Measurements from ENCODE around the gene C3orf49.

Gene C3orf49, protein sequence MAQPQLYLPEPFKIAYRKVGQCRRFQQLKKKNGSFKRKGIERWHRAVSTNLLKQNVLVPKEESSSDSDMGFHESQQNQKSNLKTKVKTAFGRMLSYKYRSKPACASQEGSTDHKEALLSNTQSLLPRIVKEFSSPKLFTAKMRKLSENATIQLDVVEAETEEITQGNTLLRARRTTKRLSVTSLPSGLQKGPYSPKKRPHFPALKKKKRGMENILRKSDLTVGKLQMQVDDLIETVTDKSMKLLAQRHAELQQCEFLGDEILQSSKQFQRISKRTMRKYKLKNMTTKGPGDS

DNA sequence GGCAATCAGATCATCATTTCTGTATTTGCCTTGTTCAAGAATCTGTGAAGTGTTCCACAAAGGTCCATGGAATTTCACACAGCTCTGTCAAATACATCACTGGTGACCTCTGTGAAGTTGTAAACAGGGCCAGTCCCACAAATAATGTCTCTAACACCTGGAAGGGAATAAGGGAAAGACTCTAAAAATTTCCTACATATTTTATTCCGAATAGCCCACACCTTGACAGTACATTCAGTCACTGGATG, at the start of gene C3orf49:
TSS of gene C3orf49 (plus strand) at position 149 of the 248 bp plus-strand sequence. CDS start 173 bp downstream, outside the sequence.
- no peak for DNase-seq

DNA sequence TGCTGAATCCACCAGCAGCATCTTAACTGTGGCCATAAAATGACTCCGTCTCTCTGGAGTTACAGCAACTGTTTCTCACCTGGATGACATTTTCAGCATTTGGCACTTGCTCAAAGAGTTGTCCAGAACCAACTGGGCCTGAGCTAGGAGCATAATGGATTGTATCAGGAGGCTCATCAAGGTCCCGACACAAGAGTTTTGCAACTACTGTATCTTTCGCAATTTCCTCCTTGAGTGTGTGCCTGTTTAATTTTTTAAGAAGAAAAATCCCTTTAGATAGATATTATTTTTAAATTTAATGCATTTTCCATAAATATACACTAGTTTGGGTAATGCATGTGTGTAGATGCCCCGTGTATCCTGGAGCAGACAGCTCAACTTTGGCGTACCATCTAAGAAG, 44.3 kb upstream of the C3orf49 start:
- no peak for DNase-seq

DNA sequence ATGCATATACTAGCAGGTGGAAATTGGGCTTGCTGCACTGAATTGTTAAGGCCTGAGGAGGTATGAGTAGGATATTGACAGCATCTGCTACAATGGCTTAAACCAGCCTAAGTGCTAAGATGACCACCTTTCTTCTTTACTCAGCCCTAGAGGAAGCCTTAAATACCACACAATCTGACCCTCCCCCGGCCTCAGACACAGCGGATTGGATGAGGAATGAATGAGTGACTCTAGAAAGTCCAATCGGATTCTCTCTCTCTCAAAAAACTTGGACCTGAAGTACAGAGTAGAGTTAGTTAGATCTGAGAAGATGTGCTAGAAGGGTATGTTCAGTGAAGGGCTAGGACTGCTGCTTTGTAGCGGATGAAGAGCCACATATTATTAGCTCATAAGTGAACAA, 39.9 kb upstream of the C3orf49 start:
- DNase-seq = no peak

DNA sequence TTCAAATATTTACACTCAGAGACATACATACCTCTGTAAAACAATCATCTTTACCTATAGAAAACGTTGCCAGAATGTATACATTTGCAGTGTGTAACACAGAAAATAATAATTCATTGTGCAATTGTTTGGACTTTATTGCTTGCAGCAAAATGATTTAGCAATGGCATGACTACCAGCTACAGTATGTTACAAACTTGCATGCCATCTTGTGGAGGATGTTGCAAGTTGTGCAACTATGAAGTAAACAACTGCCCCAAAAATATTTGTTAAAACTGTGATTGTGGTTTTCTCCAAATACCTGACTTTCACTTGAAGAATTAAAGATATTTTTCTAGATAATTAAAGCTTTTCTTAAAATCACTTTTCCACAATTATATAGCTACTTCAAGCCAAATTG, 27.1 kb upstream of the C3orf49 start:
- DNase-seq = no peak

DNA sequence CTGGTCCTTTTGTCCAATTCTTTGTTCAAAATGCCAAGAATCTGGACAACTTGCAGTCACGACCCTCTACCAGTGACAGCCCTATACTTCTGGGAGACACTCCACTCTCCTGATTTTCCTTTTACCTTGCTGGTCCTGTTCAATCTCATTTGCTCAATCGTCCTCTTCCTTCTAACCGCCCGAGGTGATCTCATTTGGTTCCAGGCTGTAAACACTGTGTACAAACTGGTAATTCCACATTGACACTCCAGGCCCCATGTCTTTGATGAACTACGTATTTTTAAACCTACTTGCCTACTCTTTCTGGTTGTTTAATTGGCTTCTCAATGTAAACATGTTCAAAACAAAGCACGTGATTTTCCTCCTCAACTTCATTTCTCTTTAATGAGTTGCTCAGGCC, 23.7 kb upstream of the C3orf49 start:
- DNase-seq = no peak

DNA sequence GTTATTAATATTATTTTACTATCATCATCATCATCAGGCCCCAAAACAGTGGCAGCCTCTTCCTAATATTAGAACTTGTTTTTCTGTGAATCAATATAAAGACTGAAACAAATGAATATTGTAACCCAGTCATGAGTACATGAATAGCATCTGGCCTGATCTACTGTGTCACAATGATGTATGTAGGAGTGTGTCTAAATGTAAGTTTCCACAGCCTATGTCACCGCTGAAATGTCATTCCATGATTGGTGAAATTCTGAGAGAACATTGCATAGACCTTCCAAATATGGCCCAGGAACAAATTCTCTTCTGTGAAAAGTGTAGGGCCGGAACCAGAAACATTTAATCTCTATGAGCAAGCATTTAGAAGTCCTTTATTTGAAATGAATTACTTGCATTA, 20.6 kb upstream of the C3orf49 start:
- DNase-seq = no peak

DNA sequence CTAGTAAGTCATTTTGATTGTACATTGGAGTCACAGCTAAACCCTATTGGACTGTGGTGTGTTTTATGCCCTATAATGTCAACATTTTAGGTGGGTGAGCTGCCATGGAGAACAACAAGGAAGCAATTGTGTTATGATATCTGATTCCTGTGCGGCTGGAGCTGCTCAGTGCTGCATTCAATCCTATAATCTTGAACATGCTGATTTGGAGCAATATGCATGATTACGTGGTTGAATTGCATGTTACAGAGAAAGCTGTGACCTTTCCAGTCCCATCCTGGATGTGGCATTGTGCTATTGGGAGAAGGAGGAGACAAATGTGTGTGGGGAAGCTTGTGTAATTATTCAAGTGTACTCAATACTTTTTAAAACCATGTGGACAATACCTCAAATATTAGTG, 20.1 kb upstream of the C3orf49 start:
- DNase-seq = no peak

DNA sequence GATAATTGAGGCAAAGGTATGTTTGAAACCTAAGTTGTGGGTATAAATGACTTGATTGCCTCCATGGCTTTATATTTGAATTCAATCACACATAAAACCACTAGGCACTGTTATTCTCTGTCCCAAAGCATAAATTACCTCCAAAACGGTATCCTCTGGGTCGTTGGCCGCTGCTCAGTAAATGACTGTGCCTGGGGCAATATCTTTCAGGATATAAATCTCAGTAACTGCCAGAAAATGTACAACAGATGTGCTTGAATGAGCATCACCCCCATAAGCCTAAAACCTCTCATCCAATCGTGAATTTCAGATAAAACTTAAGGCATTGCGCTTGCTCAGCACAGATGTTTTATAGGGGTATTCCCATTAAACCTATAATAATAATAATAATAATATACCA, 19.0 kb upstream of the C3orf49 start:
- DNase-seq = no peak

DNA sequence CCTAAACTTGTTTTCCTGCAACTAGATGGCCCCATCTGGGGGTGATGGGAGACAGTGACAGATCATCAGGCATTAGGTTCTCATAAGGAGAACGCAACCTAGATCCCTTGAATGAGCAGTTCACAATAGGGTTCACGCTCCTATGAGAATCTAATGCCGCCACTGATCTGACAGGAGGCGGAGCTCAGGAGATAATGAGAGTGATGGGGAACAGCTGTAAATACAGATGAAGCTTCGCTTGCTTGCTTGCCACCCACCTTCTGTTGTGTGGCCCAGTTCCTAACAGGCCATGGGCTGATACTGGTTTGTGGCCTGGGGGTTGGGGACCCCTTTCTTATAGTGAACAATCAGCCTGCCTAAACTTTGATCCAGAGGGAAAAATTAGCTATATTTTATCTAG, 15.2 kb upstream of the C3orf49 start:
- no peak for DNase-seq

DNA sequence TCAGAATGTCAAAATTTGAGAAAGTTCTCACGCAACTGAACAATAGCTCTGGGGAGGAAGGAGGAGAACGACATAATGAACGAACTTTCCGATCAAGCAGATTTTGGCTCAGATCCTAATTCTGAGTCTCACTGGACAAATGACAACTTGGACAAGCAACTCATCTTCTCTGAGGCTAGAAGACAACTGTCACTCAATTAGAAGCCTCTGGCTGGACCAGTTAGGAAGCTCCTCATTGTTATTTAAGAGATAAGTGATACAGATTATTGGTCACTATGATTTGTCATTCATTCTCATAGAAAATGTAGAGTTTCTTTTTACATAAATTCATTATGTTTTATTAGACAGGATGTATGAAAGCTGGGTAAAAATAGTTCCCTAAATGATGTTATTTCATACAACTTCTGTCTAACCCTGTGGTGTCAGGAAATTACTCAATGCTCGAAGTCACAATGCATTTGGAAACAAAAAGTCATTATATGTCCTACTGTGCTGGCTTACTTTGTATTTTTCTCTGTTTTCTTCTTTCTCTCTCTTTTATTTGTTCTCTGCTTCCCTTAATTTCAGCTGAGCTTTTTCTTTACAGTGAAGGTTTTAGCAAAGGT, 11.0 kb upstream of the C3orf49 start:
- DNase-seq = no peak

DNA sequence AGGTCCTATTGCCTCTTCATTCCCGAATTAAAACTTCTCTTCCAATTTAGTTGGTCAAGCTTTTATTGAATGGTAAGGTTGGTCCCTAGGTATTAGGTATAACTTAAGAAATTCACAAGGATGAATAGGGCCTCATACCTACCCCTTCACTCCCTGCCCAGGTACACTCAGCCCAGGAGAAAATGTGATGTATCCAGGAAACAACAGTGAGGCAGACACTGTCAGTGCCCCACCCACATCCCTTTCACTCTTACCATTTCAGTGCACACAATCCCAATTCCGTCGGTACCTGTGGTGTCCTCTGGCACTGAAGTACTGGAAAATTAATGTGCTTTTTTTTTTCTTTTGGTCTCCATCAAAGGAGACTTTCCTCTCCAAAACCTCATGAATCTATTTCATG, 10.5 kb upstream of the C3orf49 start:
- no peak for DNase-seq

DNA sequence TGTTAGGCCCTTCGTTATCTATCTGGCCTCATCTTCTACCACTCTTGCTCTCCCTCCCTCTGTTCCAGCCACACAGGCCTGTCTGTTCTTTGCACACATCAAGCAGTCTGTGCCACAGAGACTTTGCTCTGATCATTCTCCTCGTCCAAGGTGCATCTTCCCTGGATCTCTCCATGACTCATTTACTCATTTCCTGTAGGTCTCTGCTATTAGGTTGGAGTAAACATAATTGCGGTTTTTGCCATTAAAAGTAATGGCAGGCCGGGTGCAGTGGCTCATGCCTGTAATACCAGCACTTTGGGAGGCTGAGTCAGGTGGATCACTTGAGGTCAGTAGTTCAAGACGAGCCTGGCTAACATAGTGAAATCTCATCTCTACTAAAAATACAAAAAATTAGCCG, 9.5 kb upstream of the C3orf49 start:
- DNase-seq = no peak

DNA sequence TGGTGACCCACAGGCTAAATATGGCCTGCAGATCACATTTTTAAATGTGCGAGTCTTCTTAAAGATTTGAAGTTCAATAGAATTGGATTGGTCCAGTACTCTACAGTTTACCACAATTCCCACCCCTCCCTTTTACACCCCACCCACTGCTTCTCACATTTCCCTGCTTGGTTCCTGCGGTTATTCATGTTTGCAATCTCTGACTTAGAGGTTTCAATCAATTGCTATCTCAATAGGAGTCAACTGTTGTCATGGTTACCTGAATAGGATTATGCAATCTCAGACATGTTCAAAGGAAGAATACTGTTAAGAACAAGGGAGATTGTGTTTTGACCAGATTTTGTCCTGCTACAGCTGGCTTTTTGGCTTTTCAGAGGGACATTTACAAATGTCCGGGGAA, 4.9 kb upstream of the C3orf49 start:
- no peak for DNase-seq

DNA sequence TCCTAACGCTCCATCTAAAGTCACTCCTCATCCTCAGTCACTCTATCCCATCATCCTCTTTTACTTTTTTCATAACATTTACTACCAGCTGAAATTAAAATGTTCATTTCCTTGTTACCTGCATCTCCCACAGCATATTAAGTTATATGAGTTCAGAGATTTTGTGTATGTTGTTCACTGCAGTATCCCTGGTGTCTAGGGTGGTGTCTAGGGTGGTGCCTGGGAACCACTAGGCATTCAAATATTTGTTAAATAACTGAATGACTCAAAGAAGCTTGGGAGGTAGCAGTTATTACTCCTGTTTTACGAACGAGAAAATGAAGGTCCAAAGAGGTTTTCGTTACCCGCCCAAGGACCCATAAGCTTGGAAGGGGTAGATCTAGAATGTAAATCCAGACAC, 1.9 kb upstream of the C3orf49 start:
- no peak for DNase-seq

DNA sequence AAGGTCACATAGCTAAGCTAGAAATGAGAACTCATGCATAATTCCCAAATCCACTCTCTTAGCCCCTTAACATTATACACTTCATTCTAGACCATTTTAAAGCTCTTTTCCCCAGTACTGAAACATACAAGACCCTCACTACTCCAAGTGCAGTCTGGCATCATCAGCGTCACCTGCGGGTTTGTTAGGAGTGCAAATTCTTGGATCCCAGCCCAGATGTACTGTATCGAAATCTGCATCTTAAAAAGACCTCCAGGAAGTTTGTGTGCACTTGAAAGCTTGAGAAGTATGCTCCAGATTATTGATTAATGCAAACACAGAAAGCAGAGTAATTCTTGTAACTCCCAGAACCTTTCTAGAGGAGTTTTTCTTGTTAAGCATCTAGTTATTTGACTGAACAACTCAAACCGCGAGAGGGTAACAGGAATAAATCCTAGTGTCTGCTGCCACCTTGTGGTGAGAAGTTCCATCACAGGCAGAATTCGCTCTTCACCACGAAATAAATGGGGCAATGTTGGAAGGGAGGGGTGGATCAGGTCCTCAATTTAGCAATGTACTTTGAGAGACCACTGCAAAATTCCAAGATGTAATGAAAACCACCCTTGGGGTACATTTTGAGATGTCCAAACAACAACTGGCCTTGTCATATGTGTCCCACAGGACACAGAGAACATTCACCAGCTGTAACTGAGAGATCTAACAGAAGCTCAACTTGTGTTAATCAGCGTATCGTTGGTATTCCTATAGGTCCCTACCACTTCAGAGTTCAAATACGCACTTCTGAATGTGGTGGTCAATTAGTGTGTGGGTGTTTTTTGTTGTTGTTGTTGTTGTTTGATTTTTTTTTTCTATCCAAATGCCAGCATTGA, 583 bp upstream of the C3orf49 start:
- peak; percentile 6 for DNase-seq

DNA sequence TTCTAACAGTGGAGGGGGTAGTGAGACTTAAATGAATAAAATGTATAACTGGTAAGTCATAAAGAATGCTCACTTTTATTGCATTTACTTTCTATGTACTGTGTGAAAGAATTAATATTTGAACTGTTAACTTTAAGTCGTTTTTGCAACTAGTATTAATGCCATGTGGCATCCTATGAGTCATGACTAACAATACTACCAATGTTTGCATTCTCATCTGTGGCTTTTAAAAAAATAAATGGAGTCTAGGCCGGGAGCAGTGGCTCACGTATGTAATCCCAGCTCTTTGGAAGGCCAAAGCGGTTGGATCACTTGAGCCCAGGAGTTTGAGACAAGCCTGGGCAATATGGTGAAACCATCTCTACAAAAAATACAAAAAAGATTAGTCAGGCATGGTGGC, 5.2 kb downstream of the C3orf49 start:
- no peak for DNase-seq

DNA sequence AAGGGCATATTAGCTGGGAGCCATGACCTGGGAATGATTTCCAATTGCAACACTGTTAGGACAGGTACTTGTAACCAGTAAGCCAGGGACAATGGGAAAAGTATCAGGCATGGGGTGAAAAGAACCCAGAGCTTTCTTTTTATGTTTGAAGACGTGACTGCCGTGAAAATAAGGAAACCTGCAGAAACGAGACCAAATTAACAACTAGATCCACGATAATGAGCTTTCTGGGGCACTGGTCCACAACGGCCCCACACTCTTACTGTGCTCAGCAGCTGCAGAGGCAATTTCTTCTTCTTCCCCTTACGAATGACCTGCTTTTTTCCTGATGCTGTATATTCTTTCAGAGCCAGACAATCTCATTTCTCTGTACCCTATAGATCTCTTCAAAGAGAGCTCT, 11.4 kb downstream of the C3orf49 start:
- DNase-seq = no peak

DNA sequence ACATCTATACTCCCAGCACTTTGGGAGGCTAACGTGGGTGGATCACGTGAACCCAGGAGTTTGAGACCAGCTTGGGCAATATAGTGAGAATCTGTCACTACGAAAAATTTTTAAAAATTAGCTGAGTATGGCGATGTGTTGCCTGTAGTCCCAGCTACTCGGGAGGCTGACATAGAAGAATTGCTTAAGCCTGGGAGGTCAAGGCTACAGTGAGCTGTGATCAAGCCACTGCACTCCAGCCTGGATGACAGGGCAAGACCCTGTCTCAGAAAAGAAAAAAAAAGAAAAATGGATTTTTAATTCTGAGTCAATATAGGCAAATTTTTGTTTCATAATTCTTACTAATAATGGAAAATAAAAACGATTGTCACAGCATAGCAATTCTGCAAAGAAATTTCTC, 13.3 kb downstream of the C3orf49 start:
- no peak for DNase-seq

DNA sequence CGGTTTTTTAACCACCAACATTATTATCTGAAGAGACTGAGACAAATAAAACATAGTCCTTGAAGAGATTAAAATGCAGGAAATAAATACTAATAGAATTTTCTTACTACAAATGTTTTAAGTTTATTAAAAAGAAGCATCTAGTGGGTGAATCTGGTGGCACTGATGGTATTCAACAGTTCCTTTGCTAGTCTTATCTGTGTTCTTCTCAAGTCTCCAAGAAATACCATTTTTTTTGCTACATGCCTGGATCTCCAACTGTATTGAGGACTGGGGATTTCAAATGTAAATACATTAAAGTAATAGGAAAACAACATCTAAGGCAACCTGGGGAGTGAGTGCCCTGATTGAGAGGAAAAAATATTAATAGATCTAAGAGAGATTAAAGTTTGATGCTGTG, 22.6 kb downstream of the C3orf49 start:
- no peak for DNase-seq

DNA sequence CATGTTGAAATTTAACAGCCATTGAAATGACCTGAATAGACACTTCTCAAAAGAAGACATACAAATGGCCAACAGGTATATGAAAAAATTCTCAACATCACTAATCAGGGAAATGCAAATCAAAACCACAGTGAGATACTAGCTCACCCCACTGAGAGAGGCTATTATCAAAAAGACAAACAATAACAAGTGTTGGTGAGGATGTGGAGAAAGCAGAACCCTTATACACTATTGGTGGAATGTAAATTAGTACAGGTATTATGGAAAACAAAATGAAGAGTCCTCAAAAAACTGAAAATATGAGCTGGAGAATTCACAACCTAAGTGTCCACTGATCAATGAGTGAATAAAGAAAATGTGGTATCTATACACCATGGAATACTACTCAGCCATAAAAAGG, 23.0 kb downstream of the C3orf49 start:
- DNase-seq = no peak

DNA sequence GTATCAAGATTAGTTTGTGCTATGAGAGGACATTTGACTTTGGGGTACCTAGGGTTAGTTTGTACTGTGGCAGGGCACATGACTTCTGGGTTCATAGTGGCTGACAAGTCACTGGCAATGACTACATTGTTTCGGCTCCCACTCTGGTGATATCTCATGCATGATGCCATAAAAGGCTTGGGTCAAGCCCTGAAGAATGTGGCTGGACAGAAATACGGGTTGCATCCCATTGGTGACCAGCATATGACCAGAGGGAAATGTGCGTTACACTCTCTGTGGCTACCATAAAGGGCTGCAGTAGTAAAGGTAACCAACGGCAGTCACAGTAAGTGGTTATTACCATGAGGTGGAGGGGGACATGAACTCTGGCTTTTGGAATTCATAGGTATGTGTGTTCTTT, 26.1 kb downstream of the C3orf49 start:
- no peak for DNase-seq

DNA sequence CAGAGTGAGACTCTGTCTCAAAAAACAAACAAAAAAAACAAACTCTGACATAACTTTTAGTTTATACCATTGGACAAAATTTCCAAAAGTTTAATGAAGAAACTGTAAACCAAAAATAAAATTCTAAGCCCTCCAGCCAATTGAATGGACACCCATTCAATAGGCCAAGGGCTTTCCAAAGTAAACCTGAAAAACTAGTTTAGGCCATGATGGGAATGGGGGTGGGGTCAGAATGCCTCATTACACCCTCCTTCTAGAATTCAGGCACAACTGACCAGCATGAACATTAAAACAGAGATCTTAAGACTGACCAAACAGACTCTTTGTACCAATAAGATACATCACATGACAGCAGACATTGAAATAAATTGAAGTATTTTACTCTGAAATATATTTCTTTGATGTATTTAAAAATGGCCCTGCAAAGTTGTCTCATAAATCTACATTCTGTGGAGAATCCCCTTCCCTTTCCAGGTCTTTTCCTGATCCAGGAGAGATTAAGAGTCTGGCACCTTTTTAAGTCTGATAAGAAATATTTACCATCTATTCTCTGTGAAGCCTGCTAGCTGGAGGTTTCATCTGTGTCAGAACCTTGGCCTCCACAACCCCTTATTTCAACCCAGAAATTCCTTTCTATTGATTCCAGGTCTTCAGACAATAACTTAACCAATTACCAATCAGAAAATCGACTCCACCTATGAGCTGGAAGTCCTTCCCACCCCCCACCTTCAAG, 28.8 kb downstream of the C3orf49 start:
- no peak for DNase-seq

DNA sequence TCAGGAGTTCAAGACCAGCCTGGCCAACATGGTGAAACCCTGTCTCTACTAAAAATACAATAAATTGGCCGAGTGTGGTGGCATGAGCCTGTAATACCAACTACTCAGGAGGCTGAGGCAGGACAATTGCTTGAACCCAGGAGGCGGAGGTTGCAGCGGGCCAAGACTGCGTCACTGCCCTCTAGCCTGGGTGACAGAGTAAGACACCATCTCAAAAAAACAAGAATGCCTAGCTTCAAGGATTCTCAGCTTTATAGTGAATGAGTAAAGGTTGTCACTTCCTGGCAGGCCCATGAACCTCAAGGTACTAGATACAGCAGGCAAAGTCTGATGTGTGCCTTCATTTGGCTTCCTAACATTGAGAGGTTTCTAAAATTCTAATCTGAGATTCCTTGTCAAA, 30.1 kb downstream of the C3orf49 start:
- DNase-seq = no peak

DNA sequence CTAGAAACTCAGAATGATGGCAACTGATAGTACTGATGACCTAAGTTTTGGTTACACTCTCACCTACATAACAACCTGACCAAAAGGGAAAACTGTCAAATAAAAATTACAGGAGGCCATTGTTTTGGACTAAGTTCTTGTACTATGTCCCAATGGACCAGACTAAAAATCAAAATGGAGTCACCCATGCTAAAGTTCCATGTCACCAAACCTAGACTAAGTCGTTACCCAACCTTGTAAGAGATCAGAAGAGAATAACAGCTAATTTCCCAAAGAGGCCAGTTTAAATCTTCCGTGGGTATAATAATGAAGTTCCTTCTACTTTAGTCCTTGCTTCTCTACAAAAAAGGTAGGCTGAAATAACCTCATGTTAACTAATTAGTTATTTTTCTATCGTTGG, 32.2 kb downstream of the C3orf49 start:
- no peak for DNase-seq

Measured in NCI-H187 treated with DMSO at 0.1 percent for 48 hours (cell line).